Fibroblast of pulmonary artery (primary cell): ENCODE measurements around the gene GALNTL6.
"Not testable (repeated sequence)": the region's sequence is repeated elsewhere in the genome, so short reads cannot be mapped to it uniquely, and the experiment has no call there.

Source experiments
- DNase-seq: peaks from one replicate; pipeline ENCODE4 v3.0.0-alpha.2; 2010; ENCODE audit warnings: low read depth
- H3K4me3 ChIP-seq: replicated peaks from 2 replicates; pipeline ENCODE4 v1.5.1; 2011; ENCODE audit warnings: low read depth, mild to moderate bottlenecking, control low read depth, low read length, moderate library complexity
- CTCF ChIP-seq: IDR thresholded peaks from 2 replicates; pipeline ENCODE4 v1.5.1; 2011; ENCODE audit warnings: mild to moderate bottlenecking, control low read depth, low read length, inconsistent platforms; ENCODE audit errors: missing control alignments

GALNTL6 gene

GRCh38 chr4:172393220-172393619 is 580.0 kb downstream of the GALNTL6 start:
- no peak for TF ChIP-seq CTCF
- no peak overlapping the region for H3K4me3 ChIP-seq
- no peak for DNase-seq

GRCh38 chr4:172404676-172405075 is 591.5 kb downstream of the GALNTL6 start:
- no peak for TF ChIP-seq CTCF
- DNase-seq: no peak
- H3K4me3 ChIP-seq: no peak overlapping the region

GRCh38 chr4:172410363-172410762 is 597.2 kb downstream of the GALNTL6 start:
- no peak for TF ChIP-seq CTCF
- DNase-seq: no peak
- no peak overlapping the region for H3K4me3 ChIP-seq

- TF ChIP-seq CTCF: no peak
- no peak for DNase-seq
- H3K4me3 ChIP-seq: no peak overlapping the region
Observed at GRCh38 chr4:172411149-172411548, 597.9 kb downstream of the GALNTL6 start.

- no peak overlapping the region for H3K4me3 ChIP-seq
- no peak for TF ChIP-seq CTCF
- DNase-seq: no peak
Observed at GRCh38 chr4:172412851-172413580, 599.8 kb downstream of the GALNTL6 start.

GRCh38 chr4:172428979-172429378 is 615.8 kb downstream of the GALNTL6 start:
- not testable (repeated sequence) for H3K4me3 ChIP-seq, DNase-seq

GRCh38 chr4:172480471-172480870 is 667.3 kb downstream of the GALNTL6 start:
- no peak for TF ChIP-seq CTCF
- DNase-seq: no peak

More at GRCh38 chr4:172480471-172480870, 667.3 kb downstream of the GALNTL6 start:
- no peak overlapping the region for H3K4me3 ChIP-seq
